Osteoblast (primary cell): ENCODE measurements around the gene C17orf67. TPM values are rescaled to one million over a fixed set of nuclear protein-coding genes. Genes with fewer than 3 reads are reported as not detected.

Experiments
- DNase-seq: peaks from one replicate; pipeline ENCODE4 v3.0.0; 2011; ENCODE audit warnings: low spot score, mixed read lengths; ENCODE audit not compliant: insufficient read length; ENCODE audit errors: missing footprints
- H2AFZ ChIP-seq: 2 replicates; pipeline ENCODE4 v1.6.0; 2011; ENCODE audit warnings: mild to moderate bottlenecking, low read length
- H3K27ac ChIP-seq: 2 replicates; pipeline ENCODE4 v1.5.1; 2011; ENCODE audit warnings: mild to moderate bottlenecking, low read depth, low read length, moderate library complexity
- H3K27me3 ChIP-seq: 2 replicates; pipeline ENCODE4 v1.6.0; 2012; ENCODE audit warnings: mild to moderate bottlenecking, control low read depth, inconsistent platforms, low read length, moderate library complexity; ENCODE audit not compliant: insufficient read depth
- H3K36me3 ChIP-seq: 2 replicates; pipeline ENCODE4 v1.5.1; 2011; ENCODE audit warnings: mild to moderate bottlenecking, low read length, control low read depth, moderate library complexity; ENCODE audit not compliant: insufficient read depth
- H3K4me1 ChIP-seq: 2 replicates; pipeline ENCODE4 v1.5.1; 2011; ENCODE audit warnings: mild to moderate bottlenecking, low read length, control low read depth, moderate library complexity; ENCODE audit not compliant: insufficient read depth
- H3K4me2 ChIP-seq: 2 replicates; pipeline ENCODE4 v1.6.0; 2011; ENCODE audit warnings: mild to moderate bottlenecking, low read length; ENCODE audit not compliant: insufficient read depth
- H3K4me3 ChIP-seq: fragments of 200-600 bp; sonication (generic); 3 replicates; pipeline ENCODE4 v1.5.1; 2012; ENCODE audit warnings: mild to moderate bottlenecking, low read length, inconsistent platforms; ENCODE audit not compliant: insufficient read depth
- H3K79me2 ChIP-seq: 2 replicates; pipeline ENCODE4 v1.6.0; 2012; ENCODE audit warnings: mild to moderate bottlenecking, low read length, control low read depth, inconsistent platforms; ENCODE audit not compliant: insufficient read depth
- H3K9me3 ChIP-seq: 2 replicates; pipeline ENCODE4 v1.5.1; 2011; ENCODE audit warnings: low read depth, low read length, control low read depth
- H4K20me1 ChIP-seq: 2 replicates; pipeline ENCODE4 v1.6.0; 2012; ENCODE audit warnings: mild to moderate bottlenecking, low read length, control low read depth; ENCODE audit not compliant: insufficient read depth
- total RNA-seq: library from RNA; depleted of rRNA; stranded (reverse); fragments of >200 nt; gene quantifications from 2 replicates; pipeline ENCODE4 v1.2.3, GENCODE V29; 2012
- TF ChIP-seq, protein P1 (sequence below): IDR thresholded peaks from 2 replicates; pipeline ENCODE4 v1.5.1; 2011; ENCODE audit warnings: mild to moderate bottlenecking, low read depth, low read length, moderate library complexity; ENCODE audit errors: extremely low read depth

Gene C17orf67
- total RNA-seq, 1 donor, result 0.36 TPM

DNA sequence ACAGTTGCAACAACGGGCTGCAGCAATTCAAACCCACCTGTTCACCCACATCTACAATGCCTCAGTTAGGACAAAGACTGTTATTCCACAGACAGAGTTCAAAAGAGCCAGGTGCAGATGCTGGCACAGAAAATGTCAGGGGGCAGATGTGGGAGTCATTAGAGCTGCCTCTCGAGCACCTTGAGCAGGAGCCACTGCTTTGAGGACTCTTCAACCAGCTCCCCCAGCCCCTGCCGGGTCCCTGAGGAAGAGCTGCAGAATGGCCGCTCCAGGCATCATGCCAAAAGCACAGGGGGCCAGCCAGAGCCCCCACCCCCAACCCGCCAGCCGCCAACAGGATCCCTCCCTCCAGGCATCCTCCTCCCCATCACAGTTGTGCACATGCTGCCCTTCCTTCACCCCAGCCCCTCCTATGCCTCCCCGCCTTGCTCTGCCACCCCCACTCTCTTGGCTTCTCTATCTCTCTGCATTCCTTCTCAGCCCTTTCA, 20.8 kb downstream of the C17orf67 start:
- Histone ChIP-seq H4K20me1 (no peaks in the 10 kb centered on the region), H3K79me2 (no peaks in the 10 kb centered on the region), H3K4me3 (no peak overlapping the region), H2AFZ (no peak overlapping the region), H3K36me3 (no peaks in the 10 kb centered on the region), H3K27me3 (no peaks in the 10 kb centered on the region), H3K9me3 (no peaks in the 10 kb centered on the region), H3K4me2 (no peak overlapping the region), H3K27ac (no peak overlapping the region), H3K4me1 (peaks cover 2% of the 10 kb centered on the region)
- TF ChIP-seq, protein P1, sequence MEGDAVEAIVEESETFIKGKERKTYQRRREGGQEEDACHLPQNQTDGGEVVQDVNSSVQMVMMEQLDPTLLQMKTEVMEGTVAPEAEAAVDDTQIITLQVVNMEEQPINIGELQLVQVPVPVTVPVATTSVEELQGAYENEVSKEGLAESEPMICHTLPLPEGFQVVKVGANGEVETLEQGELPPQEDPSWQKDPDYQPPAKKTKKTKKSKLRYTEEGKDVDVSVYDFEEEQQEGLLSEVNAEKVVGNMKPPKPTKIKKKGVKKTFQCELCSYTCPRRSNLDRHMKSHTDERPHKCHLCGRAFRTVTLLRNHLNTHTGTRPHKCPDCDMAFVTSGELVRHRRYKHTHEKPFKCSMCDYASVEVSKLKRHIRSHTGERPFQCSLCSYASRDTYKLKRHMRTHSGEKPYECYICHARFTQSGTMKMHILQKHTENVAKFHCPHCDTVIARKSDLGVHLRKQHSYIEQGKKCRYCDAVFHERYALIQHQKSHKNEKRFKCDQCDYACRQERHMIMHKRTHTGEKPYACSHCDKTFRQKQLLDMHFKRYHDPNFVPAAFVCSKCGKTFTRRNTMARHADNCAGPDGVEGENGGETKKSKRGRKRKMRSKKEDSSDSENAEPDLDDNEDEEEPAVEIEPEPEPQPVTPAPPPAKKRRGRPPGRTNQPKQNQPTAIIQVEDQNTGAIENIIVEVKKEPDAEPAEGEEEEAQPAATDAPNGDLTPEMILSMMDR, result no peak
- DNase-seq, result no peak

- Histone ChIP-seq H3K36me3 (no peaks in the 10 kb centered on the region), H3K4me1 (peaks cover 2% of the 10 kb centered on the region), H3K27ac (no peak overlapping the region), H2AFZ (no peak overlapping the region), H3K4me3 (no peak overlapping the region), H3K9me3 (no peaks in the 10 kb centered on the region), H3K4me2 (no peak overlapping the region), H3K79me2 (no peaks in the 10 kb centered on the region), H4K20me1 (no peaks in the 10 kb centered on the region), H3K27me3 (no peaks in the 10 kb centered on the region)
- TF ChIP-seq, protein P1, result no peak
- DNase-seq, result no peak
Measured at GRCh38 chr17:56810891-56811775, 22.6 kb downstream of the C17orf67 start.

GRCh38 chr17:56810343-56810742, 23.4 kb downstream of the C17orf67 start:
- TF ChIP-seq, protein P1, result no peak
- Histone ChIP-seq H3K36me3 (no peaks in the 10 kb centered on the region), H3K27ac (no peak overlapping the region), H3K4me2 (no peak overlapping the region), H3K9me3 (no peaks in the 10 kb centered on the region), H3K4me1 (no peaks in the 10 kb centered on the region), H3K27me3 (no peaks in the 10 kb centered on the region), H3K4me3 (no peak overlapping the region), H3K79me2 (no peaks in the 10 kb centered on the region), H2AFZ (no peak overlapping the region), H4K20me1 (no peaks in the 10 kb centered on the region)
- no peak for DNase-seq

GRCh38 chr17:56809820-56810179, 23.9 kb downstream of the C17orf67 start:
- DNase-seq, result no peak
- Histone ChIP-seq H3K4me3 (no peak overlapping the region), H3K27me3 (no peaks in the 10 kb centered on the region), H3K36me3 (no peaks in the 10 kb centered on the region), H3K4me2 (no peak overlapping the region), H3K79me2 (no peaks in the 10 kb centered on the region), H4K20me1 (no peaks in the 10 kb centered on the region), H3K27ac (no peak overlapping the region), H2AFZ (no peak overlapping the region), H3K9me3 (no peaks in the 10 kb centered on the region), H3K4me1 (no peaks in the 10 kb centered on the region)
- TF ChIP-seq, protein P1, result no peak
